Measurements from ENCODE around the gene FUT8.
"Not testable (repeated sequence)": the region's sequence is repeated elsewhere in the genome, so short reads cannot be mapped to it uniquely, and the experiment has no call there.

Gene FUT8

GRCh38 chr14:65627315-65627714 is 214.8 kb downstream of the FUT8 start:
- Histone ChIP-seq H3K4me3 (no peak overlapping the region), H3K27ac (no peak overlapping the region)
- TF ChIP-seq CTCF (IDR thresholded peaks at IDR 0.05), result no peak
- no peak for DNase-seq (ENCODE audit: low spot score)

- DNase-seq (ENCODE audit: low spot score), result no peak
- no peak for TF ChIP-seq CTCF (IDR thresholded peaks at IDR 0.05)
- Histone ChIP-seq H3K27ac (no peak overlapping the region), H3K4me3 (no peak overlapping the region)
Measured at GRCh38 chr14:65628664-65629063, 216.1 kb downstream of the FUT8 start.

- DNase-seq (ENCODE audit: low spot score), result no peak
- no peak for TF ChIP-seq CTCF (IDR thresholded peaks at IDR 0.05)
- Histone ChIP-seq H3K4me3 (no peak overlapping the region), H3K27ac (no peak overlapping the region)
Measured at GRCh38 chr14:65631040-65631439, 218.5 kb downstream of the FUT8 start.

- H3K27ac ChIP-seq, result no peak overlapping the region
- TF ChIP-seq CTCF (IDR thresholded peaks at IDR 0.05), result no peak
- H3K4me3 ChIP-seq, result no peak overlapping the region
- no peak for DNase-seq (ENCODE audit: low spot score)
Measured at GRCh38 chr14:65632487-65632886, 220.0 kb downstream of the FUT8 start.

- not testable (repeated sequence) for H3K27ac ChIP-seq; DNase-seq (ENCODE audit: low spot score); H3K4me3 ChIP-seq
Measured at GRCh38 chr14:65633666-65634065, 221.1 kb downstream of the FUT8 start.

- no peak for TF ChIP-seq CTCF (IDR thresholded peaks at IDR 0.05)
- H3K27ac ChIP-seq, result no peak overlapping the region
- no peak for DNase-seq (ENCODE audit: low spot score)
Measured at GRCh38 chr14:65637780-65638179, 225.2 kb downstream of the FUT8 start.

GRCh38 chr14:65639216-65639615 is 226.7 kb downstream of the FUT8 start:
- no peak for DNase-seq (ENCODE audit: low spot score)
- TF ChIP-seq CTCF (IDR thresholded peaks at IDR 0.05), result no peak
- no peak overlapping the region for H3K27ac ChIP-seq
- no peak overlapping the region for H3K4me3 ChIP-seq

More at GRCh38 chr14:65637780-65638179, 225.2 kb downstream of the FUT8 start:
- no peak overlapping the region for H3K4me3 ChIP-seq

GRCh38 chr14:65650826-65651225 is 238.3 kb downstream of the FUT8 start:
- Histone ChIP-seq H3K4me3 (no peak overlapping the region), H3K27ac (no peak overlapping the region)
- no peak for DNase-seq (ENCODE audit: low spot score)
- TF ChIP-seq CTCF (IDR thresholded peaks at IDR 0.05), result no peak
